C4-2B (cell line): Measurements from ENCODE around the gene KRT80.

Experiments used
- ZFX ChIP-seq: fragments of 450-650 bp; IDR thresholded peaks from 2 replicates; pipeline ENCODE4 v1.6.1; 2017
- TF ChIP-seq, protein P1 (sequence below): fragments of 450-650 bp; conservative IDR thresholded peaks from 2 replicates; pipeline ENCODE4 v1.5.1; 2017; ENCODE audit warnings: mild to moderate bottlenecking

GRCh38 chr12:52210925-52211650 lies 19.3 kb upstream of the KRT80 start:
- TF ChIP-seq ZFX, result no peak
- TF ChIP-seq, protein P1, sequence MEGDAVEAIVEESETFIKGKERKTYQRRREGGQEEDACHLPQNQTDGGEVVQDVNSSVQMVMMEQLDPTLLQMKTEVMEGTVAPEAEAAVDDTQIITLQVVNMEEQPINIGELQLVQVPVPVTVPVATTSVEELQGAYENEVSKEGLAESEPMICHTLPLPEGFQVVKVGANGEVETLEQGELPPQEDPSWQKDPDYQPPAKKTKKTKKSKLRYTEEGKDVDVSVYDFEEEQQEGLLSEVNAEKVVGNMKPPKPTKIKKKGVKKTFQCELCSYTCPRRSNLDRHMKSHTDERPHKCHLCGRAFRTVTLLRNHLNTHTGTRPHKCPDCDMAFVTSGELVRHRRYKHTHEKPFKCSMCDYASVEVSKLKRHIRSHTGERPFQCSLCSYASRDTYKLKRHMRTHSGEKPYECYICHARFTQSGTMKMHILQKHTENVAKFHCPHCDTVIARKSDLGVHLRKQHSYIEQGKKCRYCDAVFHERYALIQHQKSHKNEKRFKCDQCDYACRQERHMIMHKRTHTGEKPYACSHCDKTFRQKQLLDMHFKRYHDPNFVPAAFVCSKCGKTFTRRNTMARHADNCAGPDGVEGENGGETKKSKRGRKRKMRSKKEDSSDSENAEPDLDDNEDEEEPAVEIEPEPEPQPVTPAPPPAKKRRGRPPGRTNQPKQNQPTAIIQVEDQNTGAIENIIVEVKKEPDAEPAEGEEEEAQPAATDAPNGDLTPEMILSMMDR, result no peak
